Type B pancreatic cell (in vitro differentiated cells): ENCODE results near the gene SOX18. TPM values are rescaled to one million over a fixed set of nuclear protein-coding genes. Genes with fewer than 3 reads are reported as not detected.

Experiments
- DNase-seq: peaks from one replicate; pipeline ENCODE4 v3.0.0; 2021; ENCODE audit warnings: mixed read lengths; ENCODE audit not compliant: unreplicated experiment; ENCODE audit errors: extremely low spot score
- H3K27ac Mint-ChIP-seq: 2 replicates; pipeline ENCODE4 v1.8.0; 2021; ENCODE audit warnings: mild to moderate bottlenecking, mixed read lengths
- H3K27me3 Mint-ChIP-seq: 2 replicates; pipeline ENCODE4 v1.8.0; 2021; ENCODE audit warnings: mixed read lengths
- H3K36me3 Mint-ChIP-seq: 2 replicates; pipeline ENCODE4 v1.8.0; 2021; ENCODE audit warnings: mixed read lengths
- H3K4me1 Mint-ChIP-seq: one replicate; pipeline ENCODE4 v1.8.0; 2021; ENCODE audit warnings: mixed read lengths; ENCODE audit not compliant: unreplicated experiment
- H3K4me3 Mint-ChIP-seq: 2 replicates; pipeline ENCODE4 v1.8.0; 2021; ENCODE audit warnings: mild to moderate bottlenecking, mixed read lengths
- H3K9me3 Mint-ChIP-seq: 2 replicates; pipeline ENCODE4 v1.8.0; 2021; ENCODE audit warnings: mixed read lengths
- CTCF ChIP-seq: fragments of 200-600 bp; sonication (generic); conservative IDR thresholded peaks from 2 replicates; pipeline ENCODE4 v1.5.0; 2021; ENCODE audit warnings: antibody characterized with exemption, mild to moderate bottlenecking
- total RNA-seq: library from RNA; stranded (reverse); gene quantifications from 2 replicates; pipeline ENCODE4 v1.2.1, GENCODE V29; 2021; ENCODE audit warnings: low replicate concordance

SOX18 gene
- total RNA-seq, 1 donor from 2014 or later: 0.72 TPM

DNA sequence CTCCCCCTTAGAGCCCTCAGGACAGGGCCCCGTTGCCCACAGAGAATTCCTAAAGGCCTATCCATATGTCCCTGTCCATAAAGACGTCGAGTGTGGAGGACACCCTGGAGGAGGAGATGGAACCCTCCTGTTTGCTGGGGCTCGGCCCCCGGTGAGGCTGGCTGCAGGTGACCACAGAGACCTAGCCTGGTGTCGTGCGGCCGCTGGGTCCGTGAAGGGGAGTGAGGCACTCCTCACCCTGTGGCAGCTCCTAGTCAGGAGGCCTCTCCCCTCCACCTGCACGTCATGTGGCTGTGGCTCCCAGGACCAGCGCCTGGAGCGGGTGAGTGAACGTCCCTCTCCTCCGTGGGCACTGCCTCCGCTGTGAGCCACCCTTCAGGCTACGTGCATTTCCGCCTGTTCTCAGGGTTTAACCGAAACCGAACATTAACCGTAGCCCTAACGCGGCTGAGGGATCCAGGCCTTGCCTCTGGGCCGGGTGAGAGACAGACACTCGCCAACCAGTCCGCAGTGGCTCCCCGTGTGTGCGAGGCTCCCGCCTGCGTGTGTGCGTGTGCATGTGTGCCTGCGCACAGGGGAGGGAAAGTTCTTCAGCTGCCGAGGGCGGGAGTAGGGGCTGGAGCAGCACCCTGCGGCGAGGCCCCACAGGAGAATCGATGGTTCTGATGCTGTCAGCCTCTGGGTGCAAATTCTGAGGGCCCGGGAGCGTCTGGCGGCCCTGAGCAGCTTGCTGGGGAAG lies 7.6 kb upstream of the SOX18 start:
- no peak for TF ChIP-seq CTCF
- Mint-ChIP-seq H3K4me3 (no peak overlapping the region), H3K4me1 (peaks cover 19% of the 10 kb centered on the region), H3K36me3 (no peaks in the 10 kb centered on the region), H3K27me3 (peaks cover 9% of the 10 kb centered on the region), H3K9me3 (no peaks in the 10 kb centered on the region), H3K27ac (no peak overlapping the region)
- no peak for DNase-seq

DNA sequence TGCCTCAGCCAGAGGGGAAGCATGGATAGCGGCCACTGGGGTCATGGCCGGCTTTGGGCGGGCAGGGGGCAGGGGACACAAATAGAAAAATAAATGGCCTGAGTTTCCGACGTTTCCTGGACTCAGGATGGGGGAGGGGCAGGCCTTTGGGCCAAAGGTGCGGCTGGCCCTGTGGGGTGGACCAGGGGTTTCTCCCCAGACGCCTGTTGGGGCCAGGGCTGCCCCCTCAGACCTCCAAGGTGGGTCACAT lies 7.1 kb upstream of the SOX18 start:
- DNase-seq: no peak
- H3K36me3 Mint-ChIP-seq: no peaks in the 10 kb centered on the region
- H3K27me3 Mint-ChIP-seq: peaks cover 14% of the 10 kb centered on the region
- no peak for TF ChIP-seq CTCF
- no peak overlapping the region for H3K27ac Mint-ChIP-seq
- H3K4me3 Mint-ChIP-seq: no peak overlapping the region
- H3K4me1 Mint-ChIP-seq: peaks cover 18% of the 10 kb centered on the region
- no peaks in the 10 kb centered on the region for H3K9me3 Mint-ChIP-seq

- Mint-ChIP-seq H3K4me1 (peaks cover 18% of the 10 kb centered on the region), H3K4me3 (no peak overlapping the region), H3K27me3 (peaks cover 16% of the 10 kb centered on the region), H3K36me3 (no peaks in the 10 kb centered on the region), H3K9me3 (no peaks in the 10 kb centered on the region), H3K27ac (no peak overlapping the region)
- no peak for TF ChIP-seq CTCF
- no peak for DNase-seq
Measured at GRCh38 chr20:64055893-64056638, 6.6 kb upstream of the SOX18 start.

DNA sequence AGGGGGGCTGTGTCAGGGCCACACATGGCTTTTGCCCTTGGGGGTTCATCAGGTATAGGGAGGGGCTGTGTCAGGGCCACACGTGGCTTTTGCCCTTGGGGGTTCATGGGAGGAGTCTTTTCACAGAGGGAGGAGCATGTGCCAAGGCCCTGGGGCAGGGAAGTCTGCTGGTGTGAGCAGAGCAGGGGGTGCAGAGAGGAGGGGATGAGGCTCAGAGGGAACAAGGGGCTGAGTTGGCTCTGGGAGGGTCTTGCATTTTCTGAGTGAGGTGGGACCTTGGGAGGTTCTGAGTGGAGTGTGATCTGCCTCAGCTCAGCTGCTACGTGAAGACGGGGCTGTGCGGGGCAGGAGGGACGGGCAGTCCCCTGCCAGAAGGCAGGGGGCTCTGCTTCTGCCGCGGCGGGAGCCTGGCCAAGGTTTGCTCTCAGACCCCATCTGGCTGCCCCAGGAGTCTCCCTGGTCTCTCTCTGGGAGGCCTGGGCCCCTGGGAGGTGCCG lies 6.0 kb upstream of the SOX18 start:
- no peak overlapping the region for H3K27ac Mint-ChIP-seq

More for the DNA sequence above, 6.0 kb upstream of the SOX18 start:
- no peak for DNase-seq
- Mint-ChIP-seq H3K36me3 (no peaks in the 10 kb centered on the region), H3K9me3 (no peaks in the 10 kb centered on the region), H3K4me3 (no peak overlapping the region), H3K27me3 (peaks cover 22% of the 10 kb centered on the region), H3K4me1 (peaks cover 18% of the 10 kb centered on the region)
- TF ChIP-seq CTCF: no peak
